Stimulated activated CD8-positive, alpha-beta memory T cell treated with anti-CD3 and anti-CD28 coated beads, Interleukin-7, amount 100 ng/mL, for 24 hours (primary cell): ENCODE results near the gene MAD1L1.

Experiments used
- DNase-seq: peaks from one replicate; pipeline ENCODE4 v3.0.0-alpha.2; 2020; ENCODE audit warnings: low read depth

MAD1L1 gene

DNA sequence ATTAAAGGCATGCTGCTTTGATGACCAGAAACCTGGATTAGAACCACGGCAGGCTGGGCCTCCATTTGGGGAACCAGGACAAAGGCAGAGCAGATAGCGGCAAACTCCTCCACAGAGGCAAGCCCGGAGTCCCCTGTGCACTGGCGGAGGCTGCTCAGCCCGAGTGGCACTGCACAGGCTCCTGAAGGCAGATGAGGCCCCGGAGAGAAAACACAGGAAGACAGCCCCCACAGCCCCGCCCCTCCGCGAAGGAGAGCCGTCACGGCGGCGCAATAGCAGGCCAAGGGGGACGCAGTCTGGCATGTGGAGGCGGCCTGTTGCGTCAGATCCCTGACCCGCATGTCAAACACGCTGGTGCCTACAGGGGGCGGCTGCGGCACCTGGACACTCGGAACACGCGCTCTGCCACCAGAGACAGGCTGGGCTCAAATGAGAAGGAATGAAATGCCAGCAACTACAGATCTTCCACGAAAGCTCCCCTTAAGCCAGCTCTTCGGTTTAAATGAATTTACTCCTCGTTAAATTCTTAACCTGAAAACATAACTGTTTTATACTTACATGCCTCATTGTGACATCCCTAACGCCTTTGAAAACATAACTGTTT, 128.5 kb downstream of the MAD1L1 start:
- peak; percentile 62 for DNase-seq

DNA sequence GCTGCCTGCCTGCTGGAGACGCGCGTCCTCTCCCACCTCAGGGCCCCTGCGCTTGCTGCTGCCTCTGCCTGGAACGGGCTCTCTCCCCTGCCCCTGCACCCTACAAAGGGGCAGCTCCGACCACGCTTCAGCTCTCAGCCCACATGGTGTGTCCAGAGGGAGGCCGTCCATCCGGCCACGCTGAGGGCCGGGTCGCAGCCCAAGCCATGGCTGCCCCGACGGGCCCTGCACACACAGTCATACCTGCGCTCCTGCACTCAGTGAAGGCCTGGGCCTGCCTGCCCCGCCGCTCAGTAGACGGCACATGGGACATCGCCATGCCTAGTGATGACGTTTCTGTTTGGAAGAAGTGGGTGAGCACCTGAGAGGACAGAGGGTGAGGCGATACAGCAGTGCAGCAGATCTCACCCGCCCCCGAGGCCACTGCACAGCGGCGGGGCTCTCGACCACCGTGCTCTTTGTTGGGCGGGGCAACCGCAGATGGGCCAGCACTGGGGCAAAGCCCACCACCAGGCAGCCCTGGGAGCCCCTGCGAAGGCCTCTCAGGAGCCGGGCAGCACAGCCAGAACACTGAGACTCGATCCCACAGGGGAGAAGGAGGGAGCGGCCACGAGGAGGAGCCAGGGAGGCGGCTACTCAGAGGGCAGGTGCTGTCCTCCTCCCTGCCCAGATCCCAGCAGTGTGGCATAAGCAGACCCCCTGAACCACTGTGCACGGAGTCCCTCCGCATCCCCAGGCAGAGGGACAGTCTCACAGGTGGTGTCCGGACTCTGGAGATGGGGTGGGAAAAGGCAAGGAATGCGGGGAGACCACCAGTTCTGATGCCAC, 129.5 kb downstream of the MAD1L1 start:
- no peak for DNase-seq

DNA sequence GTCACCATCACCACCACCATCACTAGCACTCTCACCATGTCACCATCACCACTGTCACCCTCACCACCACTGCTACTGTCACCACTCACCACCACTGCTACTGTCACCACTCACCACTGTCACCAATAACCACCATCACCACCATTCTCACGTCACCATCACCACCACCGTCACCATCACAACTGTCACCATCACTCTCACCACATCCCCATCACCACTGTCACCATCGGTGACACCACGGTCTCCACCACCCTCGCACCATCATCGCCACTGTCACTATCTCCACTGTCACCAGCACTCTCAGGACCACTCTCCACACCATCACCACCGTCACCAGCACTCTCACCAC, 130.4 kb downstream of the MAD1L1 start:
- DNase-seq, result no peak

DNA sequence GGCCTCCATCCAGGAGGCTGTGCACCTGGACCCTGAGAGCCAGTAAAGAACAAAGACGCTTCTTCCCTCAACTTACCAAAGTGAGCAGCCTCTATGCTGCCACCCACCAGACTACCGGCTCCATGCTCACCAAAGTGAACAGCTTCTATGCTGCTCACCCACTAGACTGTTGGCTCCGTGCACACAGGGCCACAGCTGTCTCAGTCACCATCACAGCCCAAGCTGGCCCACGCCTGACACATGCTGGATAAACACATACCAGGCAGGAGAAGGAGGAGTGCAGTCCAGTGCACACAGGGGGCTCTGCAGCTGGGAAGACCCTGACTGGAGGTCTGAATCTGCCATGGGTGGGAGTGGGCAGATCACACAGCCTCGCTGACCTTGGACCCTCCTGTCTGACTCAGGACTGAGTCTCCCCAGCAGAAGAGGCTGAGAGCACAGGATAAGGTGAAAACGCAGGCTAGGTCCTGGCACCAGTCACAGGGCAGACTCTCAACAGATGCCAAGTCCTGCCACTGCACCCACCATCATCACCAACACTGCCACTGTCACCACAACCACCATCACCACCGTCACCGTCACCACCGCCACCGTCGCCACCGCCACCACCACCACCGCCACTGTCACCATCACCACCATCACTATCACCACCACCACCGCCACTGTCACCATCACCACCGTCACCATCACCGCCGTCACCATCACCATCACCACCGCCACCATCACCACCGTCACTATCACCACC, 130.9 kb downstream of the MAD1L1 start:
- DNase-seq, result no peak

DNA sequence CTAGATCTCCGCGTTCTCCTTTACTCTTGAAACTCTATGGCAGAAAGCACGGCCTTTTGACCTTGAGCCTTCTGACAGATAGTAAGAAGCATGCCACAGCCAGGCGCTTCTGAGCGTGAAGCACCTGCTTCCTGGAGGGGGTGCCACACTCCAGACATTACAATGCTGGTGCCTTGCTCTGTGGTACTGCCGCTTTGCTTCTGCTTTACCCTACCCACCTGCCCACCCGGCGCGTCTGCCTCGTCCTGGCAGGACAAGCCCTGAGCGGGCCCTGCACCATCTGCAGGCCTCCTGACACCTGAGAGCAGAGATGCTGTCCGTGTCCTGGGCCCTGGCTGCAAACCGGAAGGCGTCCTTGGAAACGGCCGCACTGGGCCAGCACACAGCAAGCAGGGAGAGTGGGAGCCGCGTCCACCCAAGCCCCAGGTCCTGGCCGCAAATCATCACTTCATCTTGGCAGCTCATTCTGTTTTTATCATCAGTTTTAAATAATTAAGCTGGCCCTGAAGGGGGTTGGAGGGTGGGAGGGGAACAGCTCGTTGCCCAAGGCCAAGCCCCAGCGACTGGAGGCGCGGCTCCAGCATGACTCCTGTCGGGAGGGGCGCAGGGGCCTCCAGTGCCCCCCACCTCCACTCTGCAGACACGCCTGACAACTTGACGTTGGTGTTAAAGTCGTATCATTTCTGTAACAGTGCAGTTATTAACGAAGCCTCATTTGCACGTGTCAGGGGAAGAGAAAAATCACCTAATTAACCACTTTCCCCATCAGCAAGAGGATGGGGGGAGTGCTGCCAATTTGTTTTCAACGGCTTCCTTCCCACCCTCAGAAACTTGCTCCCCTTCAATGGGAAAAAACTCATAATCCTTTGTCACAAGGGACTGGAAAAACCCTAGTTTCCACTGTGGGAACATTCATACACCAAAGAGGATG, 132.2 kb downstream of the MAD1L1 start:
- no peak for DNase-seq

DNA sequence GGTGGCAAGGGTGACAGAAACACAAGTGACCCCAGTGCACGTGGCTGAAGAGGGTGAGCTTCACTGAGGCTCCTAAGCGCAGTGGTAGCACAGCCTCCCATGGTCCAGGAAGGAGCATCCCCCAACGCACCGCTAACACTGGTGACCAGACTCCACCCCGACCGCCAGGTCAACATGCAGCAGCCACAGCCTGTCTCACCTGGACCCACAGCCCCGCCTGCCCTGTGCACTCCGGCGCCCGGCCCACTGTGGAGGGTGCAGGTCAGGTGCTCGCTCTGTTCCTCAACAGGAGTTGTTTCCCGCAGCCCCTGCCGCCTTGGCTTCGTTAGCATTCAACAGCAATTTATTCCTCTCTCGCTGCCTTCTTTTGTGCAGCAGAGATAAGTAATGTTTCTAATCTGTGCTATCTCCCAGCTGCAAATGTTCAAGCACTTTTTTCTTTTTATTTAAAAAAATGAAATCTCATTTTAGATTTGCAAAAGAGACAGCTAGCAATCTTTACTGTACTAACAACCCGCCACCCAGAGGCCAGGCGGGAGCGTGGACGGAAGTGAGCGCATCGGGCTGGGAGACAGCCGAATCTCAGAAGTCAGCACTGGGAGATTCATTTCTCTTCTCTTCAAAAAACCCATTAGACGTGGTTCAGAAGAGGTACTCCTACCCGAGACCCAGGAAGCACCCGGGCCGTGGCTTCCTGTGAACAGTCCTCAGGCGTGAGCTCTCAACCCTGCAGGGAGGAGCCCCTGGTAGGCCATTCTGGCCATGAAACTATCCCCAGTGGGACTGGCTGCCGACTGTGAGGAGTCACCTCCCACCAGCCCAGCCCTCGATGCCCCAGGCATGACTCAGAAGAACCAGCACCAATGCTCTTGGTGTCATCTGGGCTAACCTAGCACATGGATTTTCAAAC, 133.4 kb downstream of the MAD1L1 start:
- no peak for DNase-seq

DNA sequence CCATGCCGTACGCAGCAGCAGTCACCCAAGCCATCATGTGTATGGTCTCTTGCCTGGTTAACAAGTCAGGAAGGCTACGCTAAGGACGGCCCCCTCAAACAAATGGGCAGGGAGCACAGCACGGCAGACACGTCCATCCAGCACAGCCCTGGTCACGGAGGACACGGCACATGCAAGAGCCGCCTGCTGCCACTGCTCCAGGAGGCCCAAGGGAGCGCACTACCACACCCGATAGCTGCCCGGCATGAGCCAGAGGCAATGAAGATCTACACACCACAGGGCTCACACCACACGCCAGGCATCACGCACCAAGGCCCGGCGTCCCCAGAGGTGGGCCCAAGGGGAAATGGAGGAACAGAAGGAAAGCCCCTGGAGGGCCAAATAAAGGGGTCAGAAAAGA, 134.2 kb downstream of the MAD1L1 start:
- no peak for DNase-seq

DNA sequence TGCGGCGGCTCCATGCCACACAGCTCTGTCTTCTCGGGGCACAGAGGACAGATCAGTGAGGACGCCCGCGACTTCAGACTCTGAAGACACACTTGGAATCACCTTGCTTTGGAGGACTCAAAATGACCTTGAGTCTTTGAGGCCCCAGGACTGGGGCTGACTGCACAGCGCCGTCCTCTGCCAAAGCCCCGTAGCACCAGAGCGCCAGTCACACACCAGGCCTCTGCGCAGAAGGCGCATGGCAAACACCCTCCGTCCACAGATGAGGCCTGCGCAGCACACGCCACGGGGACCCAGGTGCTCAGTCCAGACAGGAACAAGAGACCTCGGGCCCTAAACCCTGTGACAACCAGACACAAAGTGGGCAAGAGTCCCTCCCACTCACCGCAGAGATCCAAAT, 134.7 kb downstream of the MAD1L1 start:
- no peak for DNase-seq

DNA sequence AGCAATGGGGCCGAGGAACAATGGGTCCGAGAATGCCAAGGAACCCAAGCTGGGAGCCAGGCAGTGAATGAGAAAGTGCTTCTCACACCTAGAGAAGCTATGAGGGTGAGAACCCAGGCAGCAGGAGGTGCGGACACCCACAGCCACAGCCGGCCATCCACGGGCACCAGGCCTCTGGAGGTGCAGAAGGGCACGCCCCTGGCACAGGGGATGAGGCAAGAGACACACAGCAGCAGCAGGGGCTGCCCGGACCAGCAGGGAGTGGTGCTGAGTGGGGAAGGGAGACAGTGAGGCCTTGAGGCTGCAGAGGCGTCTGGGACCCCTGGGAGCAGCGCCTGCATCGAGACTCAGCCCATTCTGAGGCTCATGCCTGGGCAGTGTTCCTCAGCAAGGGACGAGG, 135.3 kb downstream of the MAD1L1 start:
- no peak for DNase-seq

DNA sequence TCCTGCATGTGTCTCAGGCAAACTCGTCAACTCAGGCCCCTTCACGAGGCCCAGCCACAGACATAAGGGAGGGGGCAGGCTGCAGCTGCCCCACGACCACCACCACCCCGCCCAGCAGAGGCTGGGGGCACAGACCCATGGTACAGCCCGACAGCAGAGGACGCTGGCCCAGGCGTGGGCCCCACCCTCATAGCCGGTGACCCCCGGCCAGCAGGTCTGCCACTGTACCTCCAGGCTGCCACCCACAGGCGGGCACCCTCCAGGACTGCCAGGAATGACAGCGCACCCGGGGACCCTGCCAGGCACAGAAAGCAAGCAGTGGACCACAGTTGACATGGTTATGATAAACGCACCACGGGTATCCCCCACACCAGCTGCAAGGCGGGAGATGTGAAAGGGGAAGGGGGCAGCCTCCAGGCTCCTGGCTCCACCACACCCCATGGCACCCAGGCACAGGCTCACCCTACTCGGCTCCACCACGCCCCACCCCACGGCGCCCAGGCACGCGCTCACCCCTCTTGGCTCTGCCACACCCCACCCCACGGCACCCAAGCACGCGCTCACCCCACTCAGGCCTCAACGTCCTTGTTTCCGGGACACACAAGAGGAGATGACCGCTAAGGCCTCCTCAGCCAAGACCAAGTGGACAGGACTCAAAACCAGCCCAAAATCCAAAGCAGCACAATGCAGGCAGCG, 135.9 kb downstream of the MAD1L1 start:
- DNase-seq, result no peak

DNA sequence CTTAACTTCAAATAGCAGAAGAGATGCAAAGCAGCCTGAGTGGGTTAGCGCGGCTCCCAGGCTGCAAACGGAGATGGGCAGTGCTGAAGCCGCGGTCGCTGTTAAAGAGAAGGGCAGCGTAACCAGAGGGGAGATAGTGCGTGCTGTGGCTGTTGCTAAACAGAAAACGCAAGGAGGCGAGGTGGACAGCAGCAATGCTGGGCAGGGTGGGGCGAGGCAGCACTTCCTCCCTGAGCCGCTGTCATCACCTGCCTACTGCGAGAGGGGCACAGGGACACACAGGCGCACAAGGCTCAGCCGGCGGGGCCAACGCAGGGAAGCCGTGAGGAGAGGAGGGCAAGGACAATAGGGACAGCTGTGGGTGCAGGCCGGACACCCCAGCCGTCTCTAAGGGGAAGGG, 137.3 kb downstream of the MAD1L1 start:
- DNase-seq, result no peak

DNA sequence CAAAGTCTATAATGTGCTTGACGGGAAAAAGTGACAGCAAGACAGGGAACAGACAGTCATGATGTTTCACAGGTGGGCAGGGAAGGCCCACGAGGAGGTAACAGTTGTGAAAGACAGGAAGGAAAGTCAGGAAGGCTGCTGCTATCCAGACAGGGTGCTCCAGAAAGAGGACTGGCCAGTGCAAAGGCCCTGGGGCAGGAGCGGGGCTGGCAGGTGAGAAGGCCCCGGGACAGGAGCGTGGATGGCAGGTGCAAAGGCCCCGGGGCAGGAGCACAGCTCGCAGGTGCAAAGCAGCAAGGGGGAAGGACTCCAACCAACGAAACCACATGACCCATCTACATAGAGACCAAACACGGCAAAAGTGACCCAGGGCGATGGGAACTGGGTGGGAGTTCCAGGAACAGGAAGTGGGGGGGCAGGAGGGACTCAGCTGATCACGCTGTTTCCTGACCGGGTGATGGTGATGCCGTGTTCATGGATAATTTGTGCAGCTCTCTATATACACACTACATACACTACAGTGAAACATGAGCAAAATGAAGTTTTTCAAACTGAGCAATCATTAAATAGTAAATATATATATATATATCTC, 138.2 kb downstream of the MAD1L1 start:
- no peak for DNase-seq

DNA sequence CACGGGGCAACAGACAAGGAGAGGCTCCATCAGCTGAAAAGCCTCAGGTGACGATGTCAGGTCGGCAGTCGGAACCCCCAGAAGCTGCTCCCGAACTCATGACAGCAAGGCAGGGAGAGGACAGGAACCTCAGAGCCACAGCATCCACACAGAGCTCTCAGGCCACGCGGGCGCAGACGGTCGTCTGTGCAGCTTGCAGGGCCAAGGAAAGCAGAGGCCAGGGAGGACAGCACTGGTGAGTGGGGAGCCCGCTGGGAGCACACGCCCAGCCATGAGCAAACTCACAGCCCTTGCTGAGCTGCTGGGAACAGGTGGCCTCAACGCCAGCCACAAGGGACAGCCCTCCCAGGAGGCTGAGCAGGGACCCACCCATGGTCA, 138.9 kb downstream of the MAD1L1 start:
- DNase-seq, result no peak

DNA sequence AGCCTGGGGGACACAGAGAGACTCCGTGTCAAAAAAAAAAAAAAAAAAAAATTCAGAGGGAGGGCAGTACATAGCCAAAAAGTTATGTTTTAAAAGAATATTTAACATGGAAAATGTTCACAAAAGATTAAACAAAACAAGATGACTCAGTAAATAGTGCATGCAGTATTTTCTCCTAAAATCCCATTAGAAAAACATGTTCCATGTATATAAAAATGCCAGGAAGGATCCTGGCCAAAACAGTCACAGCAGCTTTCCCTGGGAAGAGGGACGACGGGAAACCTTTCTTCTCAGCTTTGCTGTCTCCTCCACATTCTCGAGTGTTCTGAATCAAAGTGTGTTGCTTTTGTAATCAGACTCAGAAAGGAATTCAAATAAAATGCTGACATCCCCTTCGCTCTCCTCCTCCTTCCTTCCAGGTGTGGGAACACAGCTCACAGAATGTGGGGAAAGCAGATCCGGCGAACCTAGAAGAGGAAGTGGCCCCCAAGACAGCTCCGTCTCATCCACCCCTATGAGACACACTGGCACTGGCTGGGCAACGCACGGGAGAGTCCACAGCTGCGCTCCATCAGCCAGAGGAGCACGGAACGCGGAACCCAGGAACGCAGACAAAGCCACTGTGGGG, 139.4 kb downstream of the MAD1L1 start:
- DNase-seq, result no peak

DNA sequence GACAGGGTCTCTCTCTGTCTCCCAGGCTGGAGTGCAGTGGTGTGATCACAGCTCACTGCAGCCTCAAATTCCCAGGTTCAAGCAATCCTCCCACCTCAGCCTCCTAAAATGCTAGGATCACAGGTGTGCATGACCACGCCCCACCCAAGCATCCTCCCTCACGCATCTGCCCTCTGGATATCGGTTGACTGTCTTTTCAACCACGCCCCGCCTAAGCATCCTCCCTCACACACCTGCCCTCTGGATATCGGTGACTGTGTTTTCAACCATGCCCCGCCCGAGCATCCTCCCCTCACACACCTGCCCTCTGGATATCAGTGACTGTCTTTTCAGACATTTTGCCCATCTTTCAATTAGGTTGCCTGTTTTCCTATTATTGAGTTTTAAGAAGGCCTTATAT, 140.5 kb downstream of the MAD1L1 start:
- DNase-seq, result no peak

DNA sequence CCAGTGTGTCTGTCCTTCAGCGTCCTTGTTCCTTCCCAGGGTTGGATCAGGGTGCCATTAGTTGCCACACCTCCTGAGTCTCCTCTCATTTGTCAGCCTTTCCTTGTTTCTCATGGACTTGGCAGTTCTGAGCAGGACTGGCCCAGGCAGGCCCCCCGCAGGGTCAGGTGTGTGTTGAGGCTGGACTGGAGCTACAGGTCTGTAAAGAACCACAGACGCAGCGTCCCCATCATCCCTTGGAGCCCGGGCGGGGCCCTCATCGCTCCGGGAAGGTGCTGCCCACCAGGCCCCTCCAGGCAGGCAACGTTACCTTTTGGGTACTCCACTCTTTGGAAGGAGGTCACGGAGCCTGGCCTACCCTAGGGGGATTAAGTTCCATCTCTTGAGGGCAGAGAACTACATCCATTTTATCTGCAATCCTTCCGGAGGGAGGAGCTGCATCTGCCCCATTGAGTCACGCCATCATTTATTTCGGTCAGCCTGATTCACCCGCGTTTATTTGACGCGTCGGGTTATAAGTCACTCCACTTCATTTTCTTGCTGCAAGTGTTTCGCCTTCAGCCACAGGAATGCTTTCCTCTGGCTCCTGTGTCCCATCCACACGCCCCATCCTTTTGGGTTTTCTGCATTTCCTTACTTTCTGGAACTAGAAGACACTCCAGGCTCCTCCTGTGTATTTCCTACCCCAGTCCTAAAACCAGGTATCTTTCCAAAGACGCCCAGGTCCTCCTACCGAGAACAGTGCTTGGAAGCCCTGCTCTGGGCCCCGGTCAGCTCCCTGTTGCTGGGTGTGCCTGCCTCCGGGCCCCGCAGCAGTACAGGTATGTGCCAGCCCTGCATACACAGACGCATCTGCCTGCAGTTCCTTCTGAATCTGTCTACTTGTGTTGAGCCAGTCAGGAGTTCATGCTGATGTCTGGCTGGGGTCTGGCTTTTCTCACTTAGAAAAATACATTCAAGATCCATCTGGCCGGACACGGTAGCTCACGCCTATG, 141.9 kb downstream of the MAD1L1 start:
- no peak for DNase-seq

DNA sequence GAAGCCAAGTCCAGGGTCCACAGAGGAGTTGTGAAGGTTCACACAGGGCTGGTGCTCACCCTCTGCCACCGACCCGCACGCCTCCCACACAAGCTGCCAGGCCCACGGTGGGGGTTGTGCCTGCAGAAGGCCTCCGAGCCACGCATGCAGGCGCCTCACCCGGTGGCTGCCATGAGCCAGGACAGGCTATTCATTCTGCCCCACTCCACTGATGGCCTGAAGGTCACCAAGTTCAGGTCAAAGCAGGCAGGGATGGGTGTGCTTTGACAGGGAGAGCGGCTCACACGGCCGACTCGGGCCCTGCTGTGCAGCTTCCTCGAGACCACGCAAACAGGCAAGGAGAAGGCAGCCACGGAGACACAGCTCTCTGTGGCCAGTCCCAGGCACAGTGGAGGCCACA, 143.9 kb downstream of the MAD1L1 start:
- DNase-seq, result no peak

DNA sequence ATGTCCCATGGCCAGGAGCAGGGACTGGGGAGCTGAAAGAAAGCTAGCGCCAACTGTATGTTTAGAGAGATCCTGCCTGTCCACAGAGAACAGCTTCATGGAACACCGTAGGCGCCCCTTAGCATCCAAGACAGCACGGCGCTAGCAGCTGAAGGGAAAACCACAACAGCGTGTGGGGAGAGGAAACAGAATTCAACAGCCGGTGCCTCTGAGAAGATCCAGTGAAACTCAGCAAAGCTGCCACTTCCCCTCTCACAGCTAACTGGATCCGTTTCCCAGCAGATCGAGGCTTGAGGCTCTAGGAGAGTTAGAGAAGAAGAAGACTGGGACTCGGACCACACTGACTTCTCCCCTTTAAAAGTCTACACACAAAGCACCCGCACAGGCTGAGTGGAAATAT, 145.0 kb downstream of the MAD1L1 start:
- DNase-seq, result no peak
